SK-N-SH (cell line): ENCODE results near the gene ST7.

Source experiments
- CTCF ChIP-seq: fragments of 200-600 bp; sonication (generic); IDR thresholded peaks from 2 replicates; pipeline ENCODE4 v1.6.1; 2017; ENCODE audit warnings: antibody characterized with exemption, mild to moderate bottlenecking, moderate library complexity
- EP300 ChIP-seq, 2 experiments: IDR thresholded peaks; 2 replicates each; pipeline versions ENCODE4 v1.4.0 to v1.6.1; 2012; ENCODE audit warnings: borderline replicate concordance in 1 of 2, low read depth in 1 of 2, low read length in 1 of 2
- MXI1 ChIP-seq: IDR thresholded peaks from 2 replicates; pipeline ENCODE4 v1.6.1; 2012; ENCODE audit warnings: mild to moderate bottlenecking, low read depth, low read length, improper control_type of control experiment
- NRF1 ChIP-seq: IDR thresholded peaks from 2 replicates; pipeline ENCODE4 v1.6.1; 2012; ENCODE audit warnings: low read depth, mild to moderate bottlenecking, low read length
- PBX3 ChIP-seq: IDR thresholded peaks from 2 replicates; pipeline ENCODE4; 2012
- RAD21 ChIP-seq: IDR thresholded peaks from 2 replicates; pipeline ENCODE4 v1.6.1; 2012; ENCODE audit warnings: mild to moderate bottlenecking, low read length
- RCOR1 ChIP-seq: fragments of 150-350 bp; IDR thresholded peaks from 2 replicates; pipeline ENCODE4 v1.6.1; 2017; ENCODE audit warnings: antibody characterized with exemption, low read length
- RFX5 ChIP-seq: IDR thresholded peaks from 2 replicates; pipeline ENCODE4 v1.6.1; 2012; ENCODE audit warnings: mild to moderate bottlenecking, improper control_type of control experiment, low read length
- RXRA ChIP-seq: IDR thresholded peaks from 2 replicates; pipeline ENCODE4 v1.4.0; 2012; ENCODE audit warnings: low read depth, mild to moderate bottlenecking, borderline replicate concordance
- SMC3 ChIP-seq: IDR thresholded peaks from 2 replicates; pipeline ENCODE4 v1.6.1; 2012; ENCODE audit warnings: low read depth, low read length, improper control_type of control experiment
- TAF1 ChIP-seq: IDR thresholded peaks from 2 replicates; pipeline ENCODE4 v1.6.1; 2012; ENCODE audit warnings: low read depth, mild to moderate bottlenecking, low read length, moderate library complexity, borderline replicate concordance
- TCF12 ChIP-seq: IDR thresholded peaks from 2 replicates; pipeline ENCODE4 v1.4.0; 2012

- TF ChIP-seq CTCF = no peak
- TF ChIP-seq SMC3 = no peak
- no peak for TF ChIP-seq RCOR1
- TF ChIP-seq RAD21 = no peak
- no peak for TF ChIP-seq TAF1
- TF ChIP-seq TCF12 = no peak
- no peak for TF ChIP-seq PBX3
- no peak for TF ChIP-seq NRF1
- TF ChIP-seq RXRA = no peak
- no peak for TF ChIP-seq EP300 (IDR thresholded peaks at IDR 0.05; ENCODE audit: borderline replicate concordance in 1 of 2, low read depth in 1 of 2, low read length in 1 of 2)
- TF ChIP-seq RFX5 = no peak
- TF ChIP-seq MXI1 = no peak
Measured at GRCh38 chr7:117229350-117229749, 276.0 kb downstream of the ST7 start.
